Right lobe of liver (tissue), 4 donors: Measurements from ENCODE around the gene FGFR3.

Experiments used
- CTCF ChIP-seq, 4 donors: fragments of 200-600 bp in 3 of 4; fragments of 450-650 bp in 1 of 4; IDR thresholded peaks; one replicate each; pipeline versions ENCODE4 v1.5.1 to v1.8.0; 2016 to 2022; ENCODE audit warnings: antibody characterized with exemption in 4 of 4, mild to moderate bottlenecking in 2 of 4
- POLR2A ChIP-seq: fragments of 450-650 bp; IDR thresholded peaks from one replicate; pipeline ENCODE4 v1.6.1; 2017; ENCODE audit warnings: antibody characterized with exemption, mild to moderate bottlenecking
- donor health status: DM: no; HTN: no; CAD: no.
- donor health status: DM: no; HTN: no; CAD: no.
- donor health status: DM: no; HTN: yes; CAD: no.

GRCh38 chr4:1751155-1751918 is 41.8 kb upstream of the FGFR3 start:
- TF ChIP-seq CTCF (IDR thresholded peaks at IDR 0.05) = no peak
- no peak for TF ChIP-seq POLR2A
